Bronchial epithelial cell (primary cell): ENCODE data around the gene CCDC102B. TPM values are rescaled to one million over a fixed set of nuclear protein-coding genes. Genes with fewer than 3 reads are reported as not detected.

ENCODE experiments used
- DNase-seq: peaks from one replicate; pipeline ENCODE4 v3.0.0-alpha.2; 2010; ENCODE audit warnings: low read depth
- FAIRE-seq: peaks from 2 replicates; lab custom pipeline; 2011; peaks lifted over from hg19 to GRCh38; lab: Jason Lieb, UNC
- H3K27me3 ChIP-seq: 2 replicates; pipeline ENCODE4 v1.5.1; 2011; ENCODE audit warnings: low read length; ENCODE audit not compliant: control insufficient read depth, insufficient read depth
- H3K36me3 ChIP-seq: 2 replicates; pipeline ENCODE4 v1.5.1; 2011; ENCODE audit warnings: low read length; ENCODE audit not compliant: control insufficient read depth, insufficient read depth
- H3K4me3 ChIP-seq: 2 replicates; pipeline ENCODE4 v1.5.1; 2011; ENCODE audit warnings: mild to moderate bottlenecking, low read depth, low read length, control low read depth
- total RNA-seq: library from RNA; depleted of rRNA; stranded (reverse); fragments of >200 nt; gene quantifications from 2 replicates; pipeline ENCODE4 v1.2.1, GENCODE V29; 2014
- TF ChIP-seq, protein P1 (sequence below): IDR thresholded peaks from 2 replicates; pipeline ENCODE4 v1.5.1; 2011; ENCODE audit warnings: mild to moderate bottlenecking, moderate library complexity, low read length, control low read depth, inconsistent platforms; ENCODE audit not compliant: insufficient read depth, severe bottlenecking

Gene CCDC102B
- total RNA-seq, 1 donor from 2014 or later, result 1.6 TPM

DNA sequence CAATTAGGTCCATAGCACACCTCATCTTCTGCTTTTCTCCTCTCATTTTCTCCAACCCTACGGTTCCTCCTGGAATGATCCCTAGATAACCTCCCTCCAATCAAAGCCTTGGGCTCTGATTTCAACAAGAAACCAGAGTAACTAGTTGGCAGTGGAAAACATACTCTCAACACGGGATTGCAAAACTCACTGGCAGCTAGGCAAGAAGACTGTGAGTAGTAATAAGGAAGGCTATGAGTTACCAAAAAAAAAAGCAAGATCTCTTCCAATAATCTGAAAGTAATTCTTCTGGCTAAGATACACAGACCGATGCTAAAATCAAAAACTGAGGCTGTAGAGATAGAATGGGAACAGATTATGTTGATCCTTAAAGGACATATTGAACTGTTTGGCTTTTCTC is 28.4 kb upstream of the CCDC102B start:
- no peaks in the 10 kb centered on the region for H3K36me3 ChIP-seq
- TF ChIP-seq, protein P1, sequence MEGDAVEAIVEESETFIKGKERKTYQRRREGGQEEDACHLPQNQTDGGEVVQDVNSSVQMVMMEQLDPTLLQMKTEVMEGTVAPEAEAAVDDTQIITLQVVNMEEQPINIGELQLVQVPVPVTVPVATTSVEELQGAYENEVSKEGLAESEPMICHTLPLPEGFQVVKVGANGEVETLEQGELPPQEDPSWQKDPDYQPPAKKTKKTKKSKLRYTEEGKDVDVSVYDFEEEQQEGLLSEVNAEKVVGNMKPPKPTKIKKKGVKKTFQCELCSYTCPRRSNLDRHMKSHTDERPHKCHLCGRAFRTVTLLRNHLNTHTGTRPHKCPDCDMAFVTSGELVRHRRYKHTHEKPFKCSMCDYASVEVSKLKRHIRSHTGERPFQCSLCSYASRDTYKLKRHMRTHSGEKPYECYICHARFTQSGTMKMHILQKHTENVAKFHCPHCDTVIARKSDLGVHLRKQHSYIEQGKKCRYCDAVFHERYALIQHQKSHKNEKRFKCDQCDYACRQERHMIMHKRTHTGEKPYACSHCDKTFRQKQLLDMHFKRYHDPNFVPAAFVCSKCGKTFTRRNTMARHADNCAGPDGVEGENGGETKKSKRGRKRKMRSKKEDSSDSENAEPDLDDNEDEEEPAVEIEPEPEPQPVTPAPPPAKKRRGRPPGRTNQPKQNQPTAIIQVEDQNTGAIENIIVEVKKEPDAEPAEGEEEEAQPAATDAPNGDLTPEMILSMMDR, result no peak
- DNase-seq, result no peak
- FAIRE-seq, result no peak
- no peak overlapping the region for H3K4me3 ChIP-seq
- no peaks in the 10 kb centered on the region for H3K27me3 ChIP-seq

DNA sequence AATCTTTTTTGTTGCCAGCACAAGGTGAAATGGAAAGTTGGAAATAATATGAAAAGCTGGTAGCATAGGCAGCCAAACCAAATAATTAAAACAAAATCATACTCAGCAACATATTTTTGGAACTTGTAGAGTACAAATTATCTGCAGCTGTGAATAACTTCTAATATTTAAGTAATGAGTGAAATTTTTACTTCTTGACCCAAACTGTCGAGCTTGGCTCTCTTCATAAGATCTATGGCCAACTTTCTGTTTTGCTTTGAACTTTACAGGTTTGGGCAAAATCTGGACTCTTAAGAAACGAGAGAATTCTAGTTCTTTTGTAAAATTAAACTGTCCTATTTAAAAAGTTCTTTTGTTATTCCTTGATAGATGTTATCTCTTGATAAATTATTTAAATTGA is 25.6 kb upstream of the CCDC102B start:
- FAIRE-seq (no peak), DNase-seq (no peak)
- H3K27me3 ChIP-seq, result no peaks in the 10 kb centered on the region
- TF ChIP-seq, protein P1, result no peak
- H3K36me3 ChIP-seq, result no peaks in the 10 kb centered on the region
- no peak overlapping the region for H3K4me3 ChIP-seq

DNA sequence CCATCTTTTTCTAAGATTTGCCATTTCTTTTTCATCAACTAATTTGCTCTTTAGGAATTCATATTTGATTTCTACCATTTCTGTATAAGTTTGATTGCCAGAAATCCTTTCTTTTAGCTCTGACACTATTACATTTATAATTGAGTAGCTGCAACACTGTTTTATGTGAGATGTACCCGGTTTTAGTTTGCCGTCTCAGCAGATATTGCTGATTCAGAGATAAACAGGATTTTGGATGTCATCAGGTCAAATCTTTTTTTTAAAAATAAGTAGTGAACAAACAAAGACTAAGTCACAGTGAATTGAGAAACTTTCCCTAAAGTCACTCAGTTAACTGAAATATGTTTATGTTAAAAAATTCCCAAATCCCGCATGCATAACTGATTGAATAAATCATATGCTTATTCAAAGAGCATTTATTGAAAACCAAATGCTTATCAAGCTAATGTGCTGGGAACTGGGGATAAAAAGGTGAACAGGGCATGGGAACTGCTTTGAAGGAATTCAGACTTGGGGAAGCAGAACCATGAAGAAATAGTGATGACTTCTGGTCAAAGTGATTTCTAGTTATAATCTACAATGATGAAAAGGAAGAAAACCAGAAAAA is 19.5 kb upstream of the CCDC102B start:
- TF ChIP-seq, protein P1, result no peak
- Histone ChIP-seq H3K36me3 (no peaks in the 10 kb centered on the region), H3K4me3 (no peak overlapping the region), H3K27me3 (no peaks in the 10 kb centered on the region)
- DNase-seq (no peak), FAIRE-seq (no peak)

DNA sequence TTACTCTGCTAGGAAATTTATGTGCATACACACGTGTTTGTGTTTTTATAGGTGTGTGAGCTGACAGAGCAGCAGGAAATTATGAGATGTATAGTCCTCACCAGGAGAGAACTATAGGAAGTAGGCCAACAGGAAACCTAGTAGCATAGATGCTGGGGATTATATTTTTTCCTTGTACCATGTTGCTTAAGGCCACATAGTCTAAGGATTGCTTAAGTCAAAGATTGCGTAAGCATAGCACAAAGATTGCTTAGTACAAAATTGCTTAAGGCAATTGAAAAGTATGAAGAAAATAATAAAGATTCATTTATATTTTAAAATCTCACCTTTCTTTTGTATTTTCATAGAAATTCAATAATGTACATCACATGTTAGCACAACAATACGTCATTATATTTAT is 18.7 kb upstream of the CCDC102B start:
- Histone ChIP-seq H3K4me3 (no peak overlapping the region), H3K27me3 (no peaks in the 10 kb centered on the region), H3K36me3 (no peaks in the 10 kb centered on the region)
- DNase-seq, result peak; percentile 70
- FAIRE-seq, result no peak
- TF ChIP-seq, protein P1, result no peak

DNA sequence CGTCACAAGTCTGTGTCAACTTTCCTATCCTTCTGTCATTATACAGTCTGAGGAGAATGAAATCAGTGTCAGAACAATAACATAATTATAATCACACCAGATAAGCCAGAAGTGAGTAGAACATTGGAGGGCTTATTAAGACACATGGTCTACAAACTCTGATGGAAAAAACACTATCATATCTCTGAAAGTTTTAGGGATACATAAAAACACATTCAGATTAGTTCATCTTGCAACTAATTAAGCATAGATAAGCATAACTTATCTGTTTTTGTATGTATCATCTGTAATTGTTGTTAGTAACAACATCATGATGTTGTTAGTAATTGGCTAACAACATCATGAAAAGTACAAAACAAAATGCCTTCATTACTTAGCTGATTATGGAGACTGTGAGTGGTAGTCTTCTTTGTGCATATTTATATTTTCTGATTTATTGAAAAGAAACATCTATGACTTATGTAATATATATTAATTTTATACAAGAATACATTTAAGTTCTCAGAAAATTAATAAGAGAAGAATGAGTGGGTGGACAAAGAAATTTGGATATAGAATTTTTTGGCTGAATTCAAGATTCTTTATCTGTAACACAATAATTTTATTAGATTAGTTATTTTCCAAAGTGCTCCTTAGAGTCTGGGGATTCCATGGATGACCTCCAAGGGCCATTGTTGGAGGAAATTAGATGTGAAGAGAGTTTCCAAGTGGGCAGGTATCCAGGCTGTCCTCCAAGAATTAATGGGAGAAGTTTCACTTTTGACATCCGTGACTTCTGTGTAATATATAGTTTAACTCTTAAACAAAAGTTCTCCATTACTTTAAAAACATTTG is 16.9 kb upstream of the CCDC102B start:
- Histone ChIP-seq H3K36me3 (no peaks in the 10 kb centered on the region), H3K27me3 (no peaks in the 10 kb centered on the region), H3K4me3 (no peak overlapping the region)
- FAIRE-seq, result no peak
- TF ChIP-seq, protein P1, result no peak
- no peak for DNase-seq
